Bone marrow (tissue), 2 donors: ENCODE results near the gene CYP11A1.
A peak's percentile ranks its signal among the peaks of the same experiment; 100 is the strongest.
"Not testable (repeated sequence)": the region's sequence is repeated elsewhere in the genome, so short reads cannot be mapped to it uniquely, and the experiment has no call there.

Experiments
- DNase-seq, 2 donors: peaks; one replicate each; lab custom pipeline; 2025; lab: John Stamatoyannopoulos, UW

The CYP11A1 gene

DNA sequence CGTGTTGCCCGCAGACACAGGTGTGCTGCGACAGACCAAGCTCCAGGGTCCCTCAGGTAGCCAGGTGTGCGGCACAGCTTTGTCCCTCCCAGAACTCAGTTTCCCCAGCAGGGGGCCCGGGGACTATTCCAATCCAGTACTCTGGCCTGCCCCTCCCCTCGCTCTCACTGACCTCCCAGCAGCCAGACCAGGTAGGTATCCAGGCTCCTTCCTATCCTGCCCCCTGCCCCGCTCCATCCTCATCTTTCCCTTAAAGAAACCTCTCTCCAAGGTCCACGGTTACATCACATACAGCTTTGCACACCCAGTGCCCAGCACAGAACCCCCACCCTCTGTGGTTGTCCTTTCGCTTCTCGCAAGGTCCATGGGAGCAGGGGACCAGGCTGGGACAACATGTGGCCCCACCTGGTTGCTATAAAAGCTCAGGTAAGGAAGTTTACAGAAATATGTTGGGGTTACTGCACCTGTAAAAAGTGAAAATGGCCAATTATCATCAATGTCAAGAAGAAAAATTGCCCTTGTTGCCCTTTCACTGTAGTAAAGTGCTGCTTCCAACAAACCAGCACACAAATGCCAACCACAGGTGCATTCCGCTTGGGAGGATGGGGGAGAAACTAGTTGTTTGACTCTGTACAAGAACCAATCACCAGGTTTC, 7.3 kb upstream of the CYP11A1 start:
- DNase-seq: no peak

DNA sequence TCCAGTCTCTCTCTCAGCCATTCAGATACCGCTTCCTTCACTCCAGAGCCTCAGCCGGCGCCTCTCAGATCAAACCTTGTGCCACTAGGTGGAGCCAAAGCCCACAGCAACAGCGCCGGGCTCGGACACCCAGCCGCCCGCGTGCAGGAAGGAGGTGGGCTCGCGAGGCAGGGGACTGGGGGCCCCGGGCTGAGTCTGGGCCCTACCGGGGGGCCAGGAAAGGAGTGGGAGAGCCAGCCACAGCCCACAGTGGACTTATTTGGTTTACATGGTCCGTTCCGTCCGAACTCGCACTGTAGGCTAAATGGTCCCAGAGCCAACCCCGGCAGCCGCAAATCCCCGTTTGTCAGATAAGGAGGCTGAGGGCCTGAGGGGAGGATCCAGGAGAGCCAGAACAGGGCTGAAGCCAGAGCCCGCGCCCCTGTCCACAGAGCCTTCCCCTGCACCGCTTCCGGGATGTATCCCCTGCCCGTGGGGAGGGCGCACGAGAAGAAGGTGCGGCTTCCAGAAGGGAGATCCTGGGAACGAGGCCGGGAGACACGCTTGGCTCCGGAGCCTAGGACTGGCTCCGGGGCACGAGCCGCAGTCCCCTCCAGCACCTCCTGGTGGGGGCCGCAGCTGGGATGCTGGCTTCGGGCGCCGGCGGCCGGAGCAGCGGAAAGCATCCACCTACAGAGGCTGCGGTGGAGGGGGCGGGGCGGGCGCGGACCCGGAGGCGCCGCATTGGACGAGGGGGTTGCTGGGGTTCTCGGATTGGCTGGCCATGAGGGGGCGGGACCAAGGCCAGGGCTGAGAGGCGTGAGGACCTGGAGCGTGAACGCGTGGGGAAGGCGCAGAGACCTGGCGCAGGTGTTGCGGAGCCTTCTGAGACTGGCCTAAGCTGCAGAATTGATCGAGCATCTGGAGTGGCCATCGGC, 6.5 kb upstream of the CYP11A1 start:
- DNase-seq: peak; percentile 68 to 85

DNA sequence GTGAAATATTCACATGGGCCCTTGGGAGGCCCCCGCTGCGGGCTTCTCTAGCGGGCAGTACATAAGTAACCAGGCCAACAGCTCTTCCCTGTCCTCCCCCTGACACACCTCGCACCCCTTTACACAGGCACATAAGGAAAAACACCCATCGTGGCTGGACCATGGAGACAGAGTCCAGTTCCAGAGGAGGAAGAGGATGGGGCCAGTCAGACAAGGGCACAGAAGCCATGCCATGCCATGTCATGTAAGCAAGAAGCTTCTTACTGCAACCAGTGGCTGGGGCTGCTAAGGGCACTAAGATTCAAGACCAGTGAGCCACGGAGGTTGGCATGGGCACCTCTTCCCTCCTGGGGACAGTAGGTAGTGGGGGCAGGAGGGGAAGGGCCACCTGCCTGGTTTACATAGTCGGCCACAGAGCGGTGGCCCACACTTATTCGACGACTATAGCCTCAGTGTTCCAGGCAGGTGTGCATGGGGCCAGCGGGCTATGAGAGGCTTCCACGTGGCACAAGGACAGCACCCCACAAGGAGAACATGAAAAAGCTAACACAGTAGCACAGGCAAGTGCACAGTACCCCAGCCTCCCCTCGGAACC, 5.7 kb upstream of the CYP11A1 start:
- DNase-seq: no peak

DNA sequence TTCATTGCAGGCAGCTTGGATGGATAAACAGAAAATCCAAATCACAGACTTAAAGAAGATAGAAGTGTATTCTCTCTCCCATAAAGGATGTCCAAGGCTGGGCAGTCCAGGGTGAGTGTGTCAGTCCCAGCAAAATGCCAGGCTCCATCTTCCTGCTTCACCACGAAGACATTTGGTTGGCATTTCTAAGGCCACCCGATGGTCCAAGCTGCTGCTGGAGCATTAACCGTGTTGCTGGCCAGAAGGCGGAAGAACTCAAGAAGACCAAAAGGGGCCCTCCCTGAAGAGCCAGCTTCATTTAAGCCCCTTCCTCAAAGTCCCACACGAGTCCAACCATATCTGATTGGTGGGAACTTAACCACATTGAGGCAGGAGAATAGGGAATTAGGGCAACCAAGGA, 3.0 kb upstream of the CYP11A1 start:
- no peak for DNase-seq

DNA sequence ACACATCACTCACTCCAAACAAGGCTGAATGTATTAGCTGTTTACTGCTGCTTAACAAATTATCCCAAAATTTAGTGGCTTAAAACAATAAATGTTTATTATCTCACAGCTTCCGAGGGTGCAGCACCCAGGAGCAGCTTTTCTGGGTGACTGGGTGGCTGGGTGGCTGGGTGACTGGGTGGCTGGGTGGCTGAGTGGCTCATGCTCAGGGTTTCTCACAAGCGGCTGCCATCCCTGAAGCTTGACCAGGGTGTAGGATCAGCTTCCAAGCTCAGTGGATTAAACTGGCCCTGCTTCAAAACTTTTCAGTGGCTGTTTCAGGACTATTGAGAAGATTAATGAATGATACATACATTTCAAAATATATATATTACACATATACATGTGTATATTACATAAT, 2.3 kb upstream of the CYP11A1 start:
- DNase-seq: no peak

DNA sequence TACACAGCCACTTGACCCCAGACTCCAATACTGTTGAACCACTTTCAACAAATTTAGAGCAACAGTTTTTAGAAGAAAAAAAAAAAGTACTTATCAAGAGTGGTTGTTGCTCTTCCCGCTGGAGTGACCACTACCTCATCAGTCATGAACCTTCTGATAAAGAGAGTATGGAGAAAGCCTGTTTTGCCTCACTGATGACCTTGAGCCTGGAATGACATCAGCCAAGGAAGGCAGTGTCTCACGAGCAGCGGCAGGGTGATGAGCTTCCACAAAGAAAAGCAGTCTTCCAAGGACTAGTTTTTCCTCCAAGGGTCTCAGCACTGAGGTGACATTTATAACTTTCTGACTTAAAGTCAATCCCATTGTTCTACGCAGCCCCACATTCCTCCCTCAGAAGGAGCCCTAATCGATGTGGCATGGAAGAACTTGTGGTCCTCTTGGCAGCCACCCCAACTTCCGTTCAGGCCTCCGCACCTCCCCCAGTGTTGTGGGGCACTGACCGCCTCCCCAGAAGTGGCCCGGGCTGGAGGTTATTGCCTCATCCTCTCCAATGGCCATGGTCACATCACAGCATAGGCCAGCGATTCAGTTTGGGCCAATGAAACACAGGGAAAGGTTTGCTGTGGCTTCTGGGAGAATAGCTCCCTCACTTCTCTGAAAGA, 1.8 kb upstream of the CYP11A1 start:
- DNase-seq: no peak

DNA sequence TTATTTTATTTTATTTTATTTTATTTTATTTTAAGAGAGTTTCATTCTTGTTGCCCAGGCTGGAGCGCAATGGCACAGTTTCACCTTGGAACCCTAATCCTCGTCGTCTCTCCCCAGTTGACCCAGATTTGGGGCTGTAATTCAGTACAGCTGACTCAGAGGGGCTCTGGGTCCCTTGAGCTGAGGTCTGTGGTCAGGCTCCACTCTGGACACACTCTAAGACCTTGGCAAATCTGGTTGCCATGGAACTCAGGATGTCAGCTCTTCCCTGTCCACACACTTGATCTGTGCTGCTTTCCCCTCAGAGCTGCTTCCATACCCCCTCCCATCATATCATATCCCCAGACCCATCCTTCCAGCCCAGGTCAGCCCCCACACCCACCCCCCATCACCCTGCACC, 675 bp upstream of the CYP11A1 start:
- DNase-seq: no peak

DNA sequence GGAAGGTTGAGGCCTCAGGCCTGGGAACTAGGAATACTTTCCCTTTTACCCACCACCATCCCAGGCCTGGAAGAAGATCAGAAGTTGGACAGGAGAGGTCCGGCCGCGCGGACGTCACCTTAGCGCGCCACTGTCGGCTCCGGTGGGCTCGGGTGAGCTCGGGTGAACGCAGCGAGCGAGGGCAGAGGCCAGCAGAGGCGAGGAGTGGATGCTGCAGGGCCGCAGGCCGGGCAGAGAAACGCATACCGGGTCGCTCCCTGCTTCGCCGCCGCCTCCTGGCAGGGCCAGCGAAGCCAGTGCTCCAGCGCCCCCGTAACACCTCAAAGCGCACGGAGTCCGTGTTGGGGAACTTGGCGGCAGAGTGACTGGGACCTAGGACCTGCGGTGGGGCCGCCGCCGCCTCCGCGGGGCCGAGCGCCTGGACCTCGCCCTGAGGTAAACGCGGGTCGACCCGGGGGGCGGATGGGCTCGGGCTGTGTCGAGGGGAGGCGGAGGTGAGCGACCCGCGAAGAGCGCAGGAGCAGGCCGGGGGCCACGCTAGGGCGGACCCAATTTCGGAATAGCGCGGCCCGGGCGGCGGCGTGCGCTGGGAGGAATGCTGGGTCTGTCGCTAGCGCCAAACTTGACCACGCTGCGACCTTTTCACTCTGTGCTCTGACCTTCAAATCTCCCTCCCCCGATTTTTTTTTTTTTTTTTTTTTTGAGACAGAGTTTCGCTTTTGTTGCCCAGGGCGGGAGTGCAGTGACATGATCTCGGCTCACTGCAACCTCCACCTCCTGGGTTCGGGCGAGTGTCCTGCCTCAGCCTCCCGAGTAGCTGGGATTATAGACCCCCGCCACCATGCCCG, 1.6 kb downstream of the CYP11A1 start:
- no peak for DNase-seq

DNA sequence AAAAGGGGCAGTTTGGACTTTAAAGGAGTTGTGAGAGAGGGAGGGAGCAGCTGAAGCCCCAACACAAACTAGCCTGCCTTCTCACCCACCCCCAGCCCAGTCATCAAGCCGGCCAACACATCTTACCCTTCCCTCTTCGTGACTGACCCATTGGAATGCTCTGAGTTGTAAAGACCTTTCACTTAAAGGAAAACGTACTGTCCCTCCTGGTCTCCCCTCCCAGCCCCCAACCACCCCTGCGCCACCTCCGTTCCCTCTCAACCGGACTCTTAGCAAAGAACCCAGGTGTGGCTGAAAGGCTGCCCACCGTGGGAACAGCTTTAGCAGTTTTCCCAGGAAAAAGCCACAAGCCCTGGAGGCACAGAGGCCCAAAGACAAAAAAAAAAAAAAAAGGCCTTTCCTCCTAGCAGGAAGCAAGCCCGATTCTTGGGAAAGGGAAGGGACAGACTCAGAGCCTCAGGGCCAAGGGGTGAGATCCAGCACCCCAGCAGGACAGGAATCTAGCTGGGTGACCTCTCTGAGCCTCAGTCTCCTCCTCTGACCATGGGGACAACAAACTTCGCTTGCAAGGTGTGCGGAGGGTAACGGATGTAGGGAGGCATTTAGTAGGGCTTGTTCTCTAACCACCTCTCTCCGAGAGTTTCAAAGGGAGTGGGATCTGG, 2.4 kb downstream of the CYP11A1 start:
- DNase-seq: no peak

DNA sequence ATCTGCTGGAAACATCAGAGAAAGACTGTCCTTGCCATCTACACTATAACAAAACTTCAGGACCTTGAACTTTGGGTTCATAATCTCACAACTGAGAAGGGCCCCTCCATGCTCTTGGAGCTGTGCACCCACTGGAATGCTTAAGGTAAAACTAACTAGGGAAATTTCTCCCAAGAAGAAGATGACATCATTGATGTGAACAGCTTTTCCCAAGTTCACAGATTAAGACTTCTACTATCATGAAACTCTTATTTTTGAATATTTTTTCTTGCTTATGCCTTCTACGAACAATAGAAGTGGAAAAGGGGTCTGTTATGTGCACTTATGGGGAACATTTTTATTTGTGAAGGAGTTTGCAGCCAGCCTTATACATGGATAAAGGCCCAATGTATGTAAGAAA, 5.0 kb downstream of the CYP11A1 start:
- no peak for DNase-seq

DNA sequence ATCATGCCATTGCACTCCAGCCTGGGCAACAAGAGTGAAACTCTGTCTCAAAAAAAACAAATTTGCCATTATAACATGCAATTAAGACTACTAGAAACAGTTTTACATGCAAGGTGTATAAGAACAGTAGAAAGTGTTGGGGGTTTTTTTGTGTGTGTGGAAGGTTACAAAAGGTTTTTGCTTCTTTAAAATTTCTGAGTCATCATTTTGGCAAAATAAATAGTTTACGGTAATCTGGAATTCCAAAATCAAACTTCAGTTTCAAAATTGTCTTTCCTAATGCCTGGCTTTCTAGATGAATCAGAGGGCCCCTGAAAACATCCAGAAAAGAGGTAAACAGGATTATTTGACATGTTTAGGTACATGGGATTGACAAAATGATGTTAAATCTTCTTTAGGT, 6.6 kb downstream of the CYP11A1 start:
- DNase-seq: not testable (repeated sequence)

DNA sequence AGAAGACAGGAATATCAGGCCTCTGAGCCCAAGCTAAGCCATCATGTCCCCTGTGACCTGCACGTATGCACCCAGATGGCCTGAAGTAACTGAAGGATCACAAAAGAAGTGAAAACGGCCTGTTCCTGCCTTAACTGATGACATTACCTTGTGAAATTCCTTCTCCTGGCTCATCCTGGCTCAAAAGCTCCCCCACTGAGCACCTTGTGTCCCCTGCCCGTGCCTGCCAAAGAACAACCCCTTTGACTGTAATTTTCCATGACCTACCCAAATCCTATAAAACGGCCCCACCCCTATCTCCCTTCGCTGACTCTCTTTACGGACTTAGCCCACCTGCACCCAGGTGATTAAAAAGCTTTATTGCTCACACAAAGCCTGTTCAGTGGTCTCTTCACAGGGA, 8.1 kb downstream of the CYP11A1 start:
- DNase-seq: not testable (repeated sequence)

DNA sequence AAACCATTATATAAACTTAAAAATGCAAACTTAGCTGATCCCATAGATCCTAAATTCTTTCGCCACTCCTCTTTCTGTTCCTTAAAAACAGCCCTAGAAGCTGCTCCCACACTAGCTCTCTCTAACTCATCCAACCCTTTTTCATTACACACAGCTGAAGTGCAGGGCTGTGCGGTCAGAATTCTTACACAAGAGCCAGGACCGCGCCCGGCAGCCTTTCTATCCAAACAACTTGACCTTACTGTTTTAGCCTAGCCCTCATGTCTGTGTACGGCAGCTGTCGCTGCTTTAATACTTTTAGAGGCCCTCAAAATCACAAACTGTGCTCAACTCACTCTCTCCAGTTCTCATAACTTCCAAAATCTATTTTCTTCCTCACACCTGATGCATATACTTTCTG, 9.9 kb downstream of the CYP11A1 start:
- DNase-seq: not testable (repeated sequence)

DNA sequence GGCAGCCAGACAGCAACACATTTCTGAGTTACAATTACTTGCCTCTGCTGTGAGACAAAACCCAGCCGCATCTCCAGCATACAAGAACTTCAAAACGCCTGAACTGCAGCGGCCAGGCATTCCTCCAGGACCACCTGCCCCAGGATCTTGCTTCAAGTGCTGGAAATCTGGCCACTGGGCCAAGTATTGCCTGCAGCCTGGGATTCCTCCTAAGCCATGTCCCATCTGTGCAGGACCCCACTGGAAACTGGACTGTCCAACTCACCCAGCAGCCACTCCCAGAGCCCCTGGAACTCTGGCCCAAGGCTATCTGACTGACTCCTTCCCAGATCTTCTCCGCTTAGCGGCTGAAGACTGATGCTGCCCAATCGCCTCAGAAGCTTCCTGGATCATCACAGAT, 11.4 kb downstream of the CYP11A1 start:
- not testable (repeated sequence) for DNase-seq

DNA sequence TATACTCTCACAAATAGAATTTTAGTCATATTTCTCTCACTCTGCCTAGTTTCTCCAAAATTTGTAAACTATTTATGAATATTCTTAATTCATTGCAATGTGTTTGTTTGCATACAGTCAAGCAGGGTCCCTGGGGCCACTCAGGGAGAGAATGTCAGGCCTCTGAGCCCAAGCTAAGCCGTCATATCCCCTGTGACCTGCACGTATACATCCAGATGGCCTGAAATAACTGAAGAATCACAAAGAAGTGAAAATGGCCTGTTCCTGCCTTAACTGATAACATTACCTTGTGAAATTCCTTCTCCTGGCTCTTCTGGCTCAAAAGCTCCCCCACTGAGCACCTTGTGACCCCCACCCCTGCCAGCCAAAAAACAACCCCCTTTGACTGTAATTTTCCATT, 13.5 kb downstream of the CYP11A1 start:
- not testable (repeated sequence) for DNase-seq

DNA sequence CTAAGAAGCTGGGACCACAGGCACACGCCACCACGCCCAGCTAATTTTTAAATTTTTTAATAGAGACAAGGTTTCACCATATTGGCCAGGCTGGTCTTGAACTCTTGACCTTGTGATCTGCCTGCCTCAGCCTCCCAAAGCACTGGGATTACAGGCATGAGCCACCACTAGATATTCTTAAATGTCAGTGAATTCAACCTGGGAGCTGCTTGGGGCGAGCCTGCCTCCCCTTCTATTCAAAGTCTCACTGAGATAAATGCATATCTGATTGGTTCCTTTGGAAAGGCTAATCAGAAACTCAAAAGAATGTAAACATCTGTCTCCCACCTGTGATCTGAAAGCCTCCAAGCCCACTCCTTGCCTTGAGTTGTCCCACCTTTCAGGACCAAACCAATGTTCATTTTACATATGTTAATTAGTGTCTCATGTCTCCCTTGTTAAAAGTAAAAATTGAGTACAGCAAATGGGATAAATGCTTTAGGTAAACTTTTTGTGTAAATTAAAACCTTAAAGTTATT, 15.0 kb downstream of the CYP11A1 start:
- DNase-seq: no peak

DNA sequence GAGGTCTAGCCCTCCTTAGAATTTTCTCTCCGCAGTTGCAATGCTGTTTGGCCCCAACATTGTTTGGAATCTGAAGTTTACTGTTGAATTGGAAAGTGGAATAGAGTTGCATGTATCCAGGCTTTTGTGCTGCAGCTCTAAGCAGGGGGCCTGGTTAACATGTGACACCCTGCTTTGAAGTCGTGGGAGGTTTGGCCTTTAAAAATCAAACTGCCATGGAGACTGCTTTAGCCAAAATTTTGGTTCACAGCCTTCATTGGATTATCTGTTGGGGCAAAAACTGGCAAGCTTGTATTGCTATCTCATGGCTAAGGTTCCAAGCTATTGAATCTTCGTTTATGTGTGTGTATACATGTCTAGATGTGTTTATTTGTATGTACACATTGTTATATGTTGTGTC, 15.8 kb downstream of the CYP11A1 start:
- no peak for DNase-seq

DNA sequence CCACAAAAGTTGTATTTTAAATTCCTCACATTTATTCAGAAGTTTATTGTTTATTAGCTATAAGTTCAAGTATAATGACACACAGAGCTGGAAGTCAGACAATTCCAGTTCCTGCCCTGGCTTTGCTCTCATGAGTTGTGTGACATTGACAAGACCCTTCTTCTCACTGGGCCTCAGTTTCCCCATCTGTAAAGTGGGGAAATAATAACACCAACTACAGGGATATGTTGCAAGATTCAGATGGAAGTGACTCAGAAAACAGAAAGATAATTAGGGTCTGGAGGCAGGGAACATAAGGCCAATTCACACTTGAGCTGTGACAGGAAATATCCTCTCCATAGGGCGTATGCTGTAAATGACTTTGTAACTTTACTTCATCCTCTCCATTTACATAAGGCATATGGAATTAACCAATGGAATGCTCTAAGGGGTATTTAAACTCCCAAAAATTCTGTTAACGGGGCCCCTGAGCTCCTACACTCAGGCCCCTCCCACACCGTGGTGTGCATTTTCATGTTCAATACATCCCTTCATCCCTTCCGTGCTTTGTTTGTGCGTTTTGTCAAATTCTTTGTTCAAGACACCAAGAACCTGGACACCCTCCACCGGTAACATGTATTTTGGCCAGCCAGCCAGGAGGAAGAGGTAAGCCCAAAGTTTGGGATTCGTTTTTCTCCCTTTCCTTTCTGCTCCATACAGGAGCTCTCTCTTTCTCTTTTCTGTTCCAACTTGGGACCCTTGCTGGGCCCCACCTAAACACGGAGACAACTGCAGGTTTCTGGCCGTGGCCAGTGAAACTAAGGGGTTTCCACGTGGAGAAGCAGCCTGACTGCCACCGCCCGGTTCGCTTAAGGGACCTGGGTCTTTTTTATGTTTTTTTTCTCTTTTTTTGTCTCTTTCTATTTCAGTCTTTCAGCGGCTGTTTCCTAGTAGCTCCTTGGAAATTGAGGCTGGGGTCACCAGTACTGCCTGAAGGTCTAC, 16.9 kb downstream of the CYP11A1 start:
- DNase-seq: no peak

DNA sequence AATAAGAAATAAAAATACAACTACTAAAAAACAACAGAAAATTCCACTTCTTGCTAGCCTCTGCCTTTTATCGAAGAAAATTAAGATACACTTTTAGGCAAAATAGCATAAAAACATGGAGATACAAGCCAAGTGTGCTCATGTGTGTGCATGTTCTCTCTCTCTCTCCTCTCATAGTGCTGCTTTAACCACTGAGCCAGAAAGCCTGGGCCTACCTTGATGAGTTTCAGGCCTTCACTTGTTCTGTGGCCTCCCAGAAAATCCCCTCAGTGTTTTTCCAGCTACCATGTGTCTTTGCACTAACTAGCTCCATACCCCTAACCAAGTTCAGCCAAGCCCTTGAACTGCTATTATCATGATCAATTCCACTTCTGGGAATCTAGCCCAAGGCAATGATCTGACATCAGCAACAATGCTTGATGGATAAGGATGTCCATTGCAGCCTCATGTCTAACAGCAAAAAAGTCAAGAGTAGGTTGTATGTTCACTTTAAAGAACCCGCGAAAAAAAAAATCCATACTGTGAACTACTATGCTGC, 18.1 kb downstream of the CYP11A1 start:
- no peak for DNase-seq
